ENCODE data around the gene GLIS2.

GRCh38 chr16:4350365-4350786, 34.5 kb downstream of the GLIS2 start:
- no peak; the same call in 1 of the 2 replicates for TF ChIP-seq POLR2AphosphoS5 (IDR thresholded peaks at IDR 0.05; ENCODE audit: low read depth)
- TF ChIP-seq, protein P1, sequence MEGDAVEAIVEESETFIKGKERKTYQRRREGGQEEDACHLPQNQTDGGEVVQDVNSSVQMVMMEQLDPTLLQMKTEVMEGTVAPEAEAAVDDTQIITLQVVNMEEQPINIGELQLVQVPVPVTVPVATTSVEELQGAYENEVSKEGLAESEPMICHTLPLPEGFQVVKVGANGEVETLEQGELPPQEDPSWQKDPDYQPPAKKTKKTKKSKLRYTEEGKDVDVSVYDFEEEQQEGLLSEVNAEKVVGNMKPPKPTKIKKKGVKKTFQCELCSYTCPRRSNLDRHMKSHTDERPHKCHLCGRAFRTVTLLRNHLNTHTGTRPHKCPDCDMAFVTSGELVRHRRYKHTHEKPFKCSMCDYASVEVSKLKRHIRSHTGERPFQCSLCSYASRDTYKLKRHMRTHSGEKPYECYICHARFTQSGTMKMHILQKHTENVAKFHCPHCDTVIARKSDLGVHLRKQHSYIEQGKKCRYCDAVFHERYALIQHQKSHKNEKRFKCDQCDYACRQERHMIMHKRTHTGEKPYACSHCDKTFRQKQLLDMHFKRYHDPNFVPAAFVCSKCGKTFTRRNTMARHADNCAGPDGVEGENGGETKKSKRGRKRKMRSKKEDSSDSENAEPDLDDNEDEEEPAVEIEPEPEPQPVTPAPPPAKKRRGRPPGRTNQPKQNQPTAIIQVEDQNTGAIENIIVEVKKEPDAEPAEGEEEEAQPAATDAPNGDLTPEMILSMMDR (IDR thresholded peaks at IDR 0.05; ENCODE audit: insufficient read depth, low read length), result no peak
- TF ChIP-seq GABPA (IDR thresholded peaks at IDR 0.05; ENCODE audit: low read depth), result no peak
- TF ChIP-seq, protein P2, sequence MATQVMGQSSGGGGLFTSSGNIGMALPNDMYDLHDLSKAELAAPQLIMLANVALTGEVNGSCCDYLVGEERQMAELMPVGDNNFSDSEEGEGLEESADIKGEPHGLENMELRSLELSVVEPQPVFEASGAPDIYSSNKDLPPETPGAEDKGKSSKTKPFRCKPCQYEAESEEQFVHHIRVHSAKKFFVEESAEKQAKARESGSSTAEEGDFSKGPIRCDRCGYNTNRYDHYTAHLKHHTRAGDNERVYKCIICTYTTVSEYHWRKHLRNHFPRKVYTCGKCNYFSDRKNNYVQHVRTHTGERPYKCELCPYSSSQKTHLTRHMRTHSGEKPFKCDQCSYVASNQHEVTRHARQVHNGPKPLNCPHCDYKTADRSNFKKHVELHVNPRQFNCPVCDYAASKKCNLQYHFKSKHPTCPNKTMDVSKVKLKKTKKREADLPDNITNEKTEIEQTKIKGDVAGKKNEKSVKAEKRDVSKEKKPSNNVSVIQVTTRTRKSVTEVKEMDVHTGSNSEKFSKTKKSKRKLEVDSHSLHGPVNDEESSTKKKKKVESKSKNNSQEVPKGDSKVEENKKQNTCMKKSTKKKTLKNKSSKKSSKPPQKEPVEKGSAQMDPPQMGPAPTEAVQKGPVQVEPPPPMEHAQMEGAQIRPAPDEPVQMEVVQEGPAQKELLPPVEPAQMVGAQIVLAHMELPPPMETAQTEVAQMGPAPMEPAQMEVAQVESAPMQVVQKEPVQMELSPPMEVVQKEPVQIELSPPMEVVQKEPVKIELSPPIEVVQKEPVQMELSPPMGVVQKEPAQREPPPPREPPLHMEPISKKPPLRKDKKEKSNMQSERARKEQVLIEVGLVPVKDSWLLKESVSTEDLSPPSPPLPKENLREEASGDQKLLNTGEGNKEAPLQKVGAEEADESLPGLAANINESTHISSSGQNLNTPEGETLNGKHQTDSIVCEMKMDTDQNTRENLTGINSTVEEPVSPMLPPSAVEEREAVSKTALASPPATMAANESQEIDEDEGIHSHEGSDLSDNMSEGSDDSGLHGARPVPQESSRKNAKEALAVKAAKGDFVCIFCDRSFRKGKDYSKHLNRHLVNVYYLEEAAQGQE (IDR thresholded peaks at IDR 0.05; ENCODE audit: insufficient replicate concordance, low read depth), result no peak
- no peak for TF ChIP-seq SPI1 (IDR thresholded peaks at IDR 0.05; ENCODE audit: borderline replicate concordance, low read depth)

Data from HL-60 (cell line).